Limb (tissue), 2 donors: ENCODE measurements around the gene TPO.

Experiments
- DNase-seq, 2 donors: peaks; one replicate each; pipeline ENCODE4 v3.0.0-alpha.2; 2016; ENCODE audit errors: extremely low spot score in 2 of 2

The TPO gene

GRCh38 chr2:1521878-1522830 is 108.9 kb downstream of the TPO start:
- DNase-seq: no peak

GRCh38 chr2:1527153-1527992 is 114.1 kb downstream of the TPO start:
- DNase-seq: no peak

GRCh38 chr2:1528273-1529064 is 115.2 kb downstream of the TPO start:
- no peak for DNase-seq

GRCh38 chr2:1538663-1539062 is 125.4 kb downstream of the TPO start:
- DNase-seq: peak in 1 of 2 donors; percentile 35

GRCh38 chr2:1539441-1539840 is 126.2 kb downstream of the TPO start:
- DNase-seq: peak in 1 of 2 donors; percentile 20

- peak in 1 of 2 donors; percentile 14 for DNase-seq
Observed at GRCh38 chr2:1539973-1540372, 126.7 kb downstream of the TPO start.

GRCh38 chr2:1540481-1540880 is 127.2 kb downstream of the TPO start:
- peak in 1 of 2 donors; percentile 26 for DNase-seq

DNA sequence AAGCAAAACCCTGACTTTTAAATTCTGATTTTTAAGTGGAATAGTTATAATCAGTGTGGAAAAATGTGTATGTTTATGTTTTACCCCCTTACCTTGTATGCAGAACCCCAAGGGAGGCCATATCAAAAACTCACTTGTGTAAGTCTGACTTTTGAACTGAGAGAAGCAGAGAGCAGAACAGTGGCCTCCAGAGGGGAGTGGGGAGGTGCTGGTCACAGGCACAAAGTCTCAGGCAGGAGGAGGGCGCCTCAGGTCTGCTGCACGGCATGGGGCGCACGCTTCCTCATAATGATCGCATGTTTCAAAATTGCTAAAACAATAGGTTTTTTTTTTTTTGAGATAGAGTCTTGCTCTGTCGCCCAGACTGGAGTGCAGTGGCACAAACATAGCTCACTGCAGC is 127.8 kb downstream of the TPO start:
- peak in 1 of 2 donors; percentile 19 for DNase-seq

- DNase-seq: peak in 1 of 2 donors; percentile 9
Observed at GRCh38 chr2:1541819-1542475, 128.7 kb downstream of the TPO start.

DNA sequence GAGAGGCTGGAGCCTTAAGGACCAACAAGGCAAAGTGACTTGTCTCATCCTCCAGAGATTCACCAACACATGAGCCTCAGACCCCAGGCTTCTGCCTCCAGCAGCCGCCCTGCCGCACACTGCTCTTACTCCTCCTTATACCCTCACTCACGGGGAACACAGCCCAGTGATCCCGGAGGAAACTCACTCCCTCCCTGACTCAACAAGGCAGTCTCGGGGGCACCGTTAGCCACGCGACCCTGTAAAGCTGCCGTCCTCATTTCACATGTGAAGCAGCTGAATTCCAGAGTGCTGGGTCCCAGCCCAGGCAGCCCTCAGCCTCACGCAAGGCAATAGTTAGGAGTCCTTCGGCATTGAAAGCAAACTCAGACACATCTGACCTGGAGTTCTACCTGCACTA is 129.7 kb downstream of the TPO start:
- peak in 1 of 2 donors; percentile 33 for DNase-seq

DNA sequence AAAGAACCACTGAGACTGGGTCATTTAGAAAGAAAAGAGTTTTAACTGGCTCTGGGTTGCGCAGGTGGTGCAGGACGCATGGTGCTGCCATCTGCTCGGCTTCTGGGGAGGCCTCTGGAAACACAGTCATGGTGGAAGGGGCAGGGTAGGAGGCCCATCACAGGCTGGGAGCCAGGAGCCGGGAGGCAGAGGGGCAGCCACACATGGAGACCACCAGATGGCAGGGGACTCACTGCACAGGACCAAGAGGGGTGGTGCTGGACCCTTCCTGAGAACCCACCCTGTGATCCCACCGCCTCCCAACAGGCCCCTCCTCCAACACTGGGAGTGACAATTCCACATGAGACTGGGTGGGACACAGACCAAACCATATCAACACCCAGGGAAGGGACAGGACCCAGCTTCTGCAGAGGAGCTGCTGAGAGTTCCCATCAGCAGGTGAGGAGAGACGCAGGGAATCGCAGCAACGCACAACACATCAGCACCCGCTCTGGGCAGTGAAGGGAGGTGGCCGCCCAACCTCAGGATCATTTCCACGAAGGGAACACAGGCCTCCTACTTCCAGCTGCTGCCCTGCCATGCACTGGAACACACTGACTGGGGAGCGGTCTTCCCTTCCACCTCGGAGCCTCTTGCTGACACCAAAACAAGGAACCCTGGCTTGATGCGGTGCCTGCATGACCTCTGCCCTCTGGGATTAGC is 130.7 kb downstream of the TPO start:
- peak in 1 of 2 donors; percentile 33 for DNase-seq

GRCh38 chr2:1544478-1545069 is 131.3 kb downstream of the TPO start:
- no peak for DNase-seq

- peak; percentile 62 to 82 for DNase-seq
Observed at GRCh38 chr2:1546023-1546591, 132.8 kb downstream of the TPO start.

DNA sequence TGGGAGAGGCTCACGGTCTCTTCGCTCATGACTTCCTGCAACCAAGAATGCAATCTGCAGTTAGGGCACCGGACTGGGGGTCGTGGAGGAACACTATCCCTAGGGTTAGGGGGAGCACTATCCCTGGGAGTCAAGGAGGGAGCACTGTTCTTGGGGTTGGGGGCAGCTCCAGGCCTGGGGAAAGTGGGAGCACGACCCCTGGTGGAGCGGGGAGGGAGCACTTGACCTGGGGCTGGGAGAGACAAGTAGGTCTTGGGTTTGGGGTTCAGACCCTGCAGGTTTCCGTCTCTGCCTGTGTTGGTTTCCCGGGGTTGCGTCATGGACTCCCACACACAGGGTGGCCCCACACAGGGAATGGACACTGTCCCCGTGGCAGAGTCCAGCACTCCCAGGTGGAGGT is 133.6 kb downstream of the TPO start:
- DNase-seq: no peak

- no peak for DNase-seq
Observed at GRCh38 chr2:1548910-1549673, 135.8 kb downstream of the TPO start.

DNA sequence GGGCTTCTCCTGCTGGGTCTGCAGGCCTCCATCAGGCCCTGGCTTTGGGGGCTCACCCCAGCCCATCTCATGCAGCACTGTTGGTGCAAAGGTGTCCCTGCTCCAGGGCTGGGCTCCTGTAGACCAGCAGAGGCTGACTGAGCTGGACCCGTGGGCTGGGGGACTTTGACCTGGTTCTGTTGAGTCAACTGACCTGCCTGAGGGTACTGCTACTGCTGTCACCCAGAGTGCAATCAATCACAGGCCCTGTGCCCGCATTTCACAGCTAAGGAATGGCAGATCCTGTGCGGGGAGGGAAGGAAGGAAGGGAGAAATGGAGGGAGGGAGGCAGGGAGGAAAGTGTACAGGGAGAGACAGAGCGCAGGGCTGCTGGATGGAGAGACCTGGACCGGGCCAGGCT is 136.8 kb downstream of the TPO start:
- DNase-seq: no peak

- DNase-seq: peak; percentile 42 to 81
Observed at GRCh38 chr2:1550658-1551316, 137.5 kb downstream of the TPO start.

GRCh38 chr2:1551905-1552304 is 138.6 kb downstream of the TPO start:
- no peak for DNase-seq
